Measurements from ENCODE around the gene FNBP1L.
A peak's percentile ranks its signal among the peaks of the same experiment; 100 is the strongest.

The FNBP1L gene

GRCh38 chr1:93448292-93448982 lies 519 bp downstream of the FNBP1L start:
- no peaks in the 10 kb centered on the region for H3K9me3 ChIP-seq (ENCODE audit: control insufficient read depth, insufficient read depth, low read depth, low read length)
- POLR2A ChIA-PET: interaction anchor here (0.6 to 2.3 kb wide), 9 partner anchors 37 to 431 kb away, joined by 3 to 10 read pairs (median 4); partner anchors contain the start of genes DNTTIP2 and DR1
- H3K4me3 ChIP-seq (ENCODE audit: low read depth, low read length): peak overlapping the region; percentile 98
- peak overlapping the region; percentile 96 for H3K27ac ChIP-seq (ENCODE audit: extremely low read depth, low read depth, low read length)
- H3K36me3 ChIP-seq (ENCODE audit: control insufficient read depth in 2 of 2, insufficient read depth in 1 of 2, low read length in 2 of 2): no peaks in the 10 kb centered on the region
- CTCF ChIA-PET: interaction anchor here (0.6 to 1.7 kb wide), 4 partner anchors 180 to 460 kb away, joined by 3 to 6 read pairs (median 4); no protein-coding TSS in a partner anchor
- peaks cover 3% of the 10 kb centered on the region; the same call in 1 of the 2 replicates for H3K4me1 ChIP-seq (ENCODE audit: control insufficient read depth, insufficient read depth, low read length)
- peak; percentile 77 for TF ChIP-seq GLIS2 (tag by site-specific recombination; IDR thresholded peaks at IDR 0.05)
- TF ChIP-seq KLF8 (tag by site-specific recombination; IDR thresholded peaks at IDR 0.05): peak; percentile 37
- no peak for TF ChIP-seq ZNF580 (tag by site-specific recombination; IDR thresholded peaks at IDR 0.05)
- TF ChIP-seq ZBTB26 (tag by site-specific recombination; optimal IDR thresholded peaks at IDR 0.05): peak; percentile 80
- no peak for TF ChIP-seq ZNF350 (tag by site-specific recombination; IDR thresholded peaks at IDR 0.05)
- TF ChIP-seq ZNF274 (IDR thresholded peaks at IDR 0.05; ENCODE audit: low read length): no peak
- TF ChIP-seq ZNF274 (tag by site-specific recombination; IDR thresholded peaks at IDR 0.05; ENCODE audit: borderline replicate concordance): no peak
- no peak for TF ChIP-seq ZNF433 (tag by site-specific recombination; IDR thresholded peaks at IDR 0.05; ENCODE audit: low read depth)
- TF ChIP-seq PATZ1 (tag by site-specific recombination; IDR thresholded peaks at IDR 0.05): 0 out of 2 replicates have a peak, but pooled peaks have one; percentile 0
- 0 out of 2 replicates have a peak, but pooled peaks have one; percentile 60 for TF ChIP-seq PRDM2 (tag by site-specific recombination; IDR thresholded peaks at IDR 0.05; ENCODE audit: borderline replicate concordance)
- peak; percentile 54; the same call in 1 of the 2 replicates for TF ChIP-seq ZBTB20 (tag by site-specific recombination; IDR thresholded peaks at IDR 0.05)
- no peak for TF ChIP-seq ZNF473 (tag by site-specific recombination; IDR thresholded peaks at IDR 0.05)
- no peak for TF ChIP-seq ZSCAN5A (tag by site-specific recombination; IDR thresholded peaks at IDR 0.05)
- no peak for TF ChIP-seq YY2 (tag by site-specific recombination; IDR thresholded peaks at IDR 0.05)
- TF ChIP-seq ZNF692 (tag by site-specific recombination; IDR thresholded peaks at IDR 0.05): no peak
- TF ChIP-seq IKZF3 (tag by site-specific recombination; IDR thresholded peaks at IDR 0.05): 0 out of 2 replicates have a peak, but pooled peaks have one; percentile 23
- TF ChIP-seq KLF17 (tag by site-specific recombination; IDR thresholded peaks at IDR 0.05): peak; percentile 5; the same call in 1 of the 2 replicates
- no peak for TF ChIP-seq ZNF596 (tag by site-specific recombination; IDR thresholded peaks at IDR 0.05)
- TF ChIP-seq BCL11A (tag by site-specific recombination; IDR thresholded peaks at IDR 0.05; ENCODE audit: low read depth): no peak
- TF ChIP-seq ZNF174 (tag by site-specific recombination; IDR thresholded peaks at IDR 0.05): no peak
- TF ChIP-seq ZNF133 (tag by site-specific recombination; IDR thresholded peaks at IDR 0.05): no peak
- no peak for TF ChIP-seq ZFP37 (tag by site-specific recombination; IDR thresholded peaks at IDR 0.05)
